Endodermal cell (in vitro differentiated cells): Measurements from ENCODE around the gene SMCO1. TPM values are rescaled to one million over a fixed set of nuclear protein-coding genes. Genes with fewer than 3 reads are reported as not detected.

ENCODE experiments used
- DNase-seq: peaks from one replicate; pipeline ENCODE4 v3.0.0-alpha.2; 2017
- H3K27ac ChIP-seq: 2 replicates; pipeline ENCODE4 v1.5.1; 2013; ENCODE audit warnings: mild to moderate bottlenecking, low read depth, low read length, moderate library complexity
- H3K27me3 ChIP-seq: 2 replicates; pipeline ENCODE4 v1.6.1; 2013; ENCODE audit warnings: mild to moderate bottlenecking, low read length, moderate library complexity; ENCODE audit not compliant: insufficient read depth, control insufficient read depth, poor library complexity, severe bottlenecking
- H3K36me3 ChIP-seq: 2 replicates; pipeline ENCODE4 v1.7.0; 2013; ENCODE audit warnings: mild to moderate bottlenecking, low read length, moderate library complexity; ENCODE audit not compliant: control insufficient read depth, insufficient read depth
- H3K4me1 ChIP-seq: one replicate; pipeline ENCODE4 v1.7.0; 2013; ENCODE audit warnings: low read length; ENCODE audit not compliant: control insufficient read depth, insufficient read depth
- H3K4me3 ChIP-seq: 2 replicates; pipeline ENCODE4 v1.5.1; 2013; ENCODE audit warnings: mild to moderate bottlenecking, low read length, moderate library complexity
- H3K9ac ChIP-seq: 2 replicates; pipeline ENCODE4 v1.6.1; 2013; ENCODE audit warnings: mild to moderate bottlenecking, low read length, moderate library complexity; ENCODE audit not compliant: poor library complexity, severe bottlenecking; ENCODE audit errors: extremely low read depth
- H3K9me3 ChIP-seq: 2 replicates; pipeline ENCODE4 v1.6.1; 2013; ENCODE audit warnings: mild to moderate bottlenecking, low read length, moderate library complexity; ENCODE audit not compliant: control insufficient read depth
- H3K27ac Mint-ChIP-seq: 2 replicates; pipeline ENCODE4 v1.8.0; 2020; ENCODE audit warnings: mixed read lengths
- H3K27me3 Mint-ChIP-seq: 2 replicates; pipeline ENCODE4 v1.8.0; 2021; ENCODE audit warnings: mild to moderate bottlenecking, mixed read lengths; ENCODE audit not compliant: insufficient read depth
- H3K36me3 Mint-ChIP-seq: 2 replicates; pipeline ENCODE4 v1.8.0; 2020; ENCODE audit warnings: low read depth, mixed read lengths
- H3K4me1 Mint-ChIP-seq: 2 replicates; pipeline ENCODE4 v1.8.0; 2020; ENCODE audit warnings: mixed read lengths
- H3K4me3 Mint-ChIP-seq: 2 replicates; pipeline ENCODE4 v1.8.0; 2020; ENCODE audit warnings: mild to moderate bottlenecking, moderate library complexity, mixed read lengths
- H3K9me3 Mint-ChIP-seq: 2 replicates; pipeline ENCODE4 v1.8.0; 2020; ENCODE audit warnings: mild to moderate bottlenecking, mixed read lengths
- CTCF ChIP-seq: fragments of 200-600 bp; sonication (generic); conservative IDR thresholded peaks from 2 replicates; pipeline ENCODE4 v1.5.0; 2021; ENCODE audit warnings: antibody characterized with exemption, mild to moderate bottlenecking
- WGBS, 2 experiments: methylation state at CpG; one replicate each; pipeline versions ENCODE4 v1.1.5 to v1.1.7; 2013; ENCODE audit warnings: missing lambda C conversion rate in 2 of 2, mixed read lengths in 1 of 2; ENCODE audit not compliant: insufficient coverage in 1 of 2, insufficient read length in 1 of 2; 5-methylcytosine and 5-hydroxymethylcytosine counted together
- total RNA-seq, 2 donors: library from RNA; stranded (reverse); fragmentation: NEBNext Ultra II Directional in 1 of 2; extraction: Animal tissue kit (Norgen Biotek cat#: 25700) in 1 of 2; gene quantifications; 2 replicates in 1 of 2; 3 replicates in 1 of 2; pipeline ENCODE4 v1.2.1, GENCODE V29; 2021

The SMCO1 gene
- total RNA-seq, 2 donors from 2014 or later = not detected

- no peak overlapping the region for H3K4me3 Mint-ChIP-seq
- peak; percentile 73 for TF ChIP-seq CTCF
- DNase-seq = peak; percentile 90
- H3K4me3 ChIP-seq = peak overlapping the region; percentile 19
- no peak overlapping the region for H3K27ac ChIP-seq
- H3K27ac Mint-ChIP-seq = no peak overlapping the region
- H3K27me3 Mint-ChIP-seq = peaks cover 2% of the 10 kb centered on the region
- no peaks in the 10 kb centered on the region for H3K36me3 ChIP-seq
- no peak overlapping the region for H3K9ac ChIP-seq
- H3K27me3 ChIP-seq = no peaks in the 10 kb centered on the region
- no peaks in the 10 kb centered on the region for H3K4me1 Mint-ChIP-seq
- 62 to 63% methylated on average over 8 to 12 of the region's 12 CpGs for WGBS, 2 experiments
- peaks cover 58% of the 10 kb centered on the region for H3K9me3 Mint-ChIP-seq
- no peaks in the 10 kb centered on the region for H3K4me1 ChIP-seq
- H3K36me3 Mint-ChIP-seq = peaks cover 4% of the 10 kb centered on the region
- H3K9me3 ChIP-seq = peaks cover 62% of the 10 kb centered on the region
These were observed 4.0 kb upstream of the SMCO1 start for GRCh38 chr3:196518966-196519717.

- no peak overlapping the region for H3K9ac ChIP-seq
- no peaks in the 10 kb centered on the region for H3K4me1 ChIP-seq
- no peak for DNase-seq
- H3K4me3 ChIP-seq = no peak overlapping the region
- Mint-ChIP-seq H3K9me3 (peaks cover 58% of the 10 kb centered on the region), H3K36me3 (peaks cover 4% of the 10 kb centered on the region), H3K27me3 (peaks cover 2% of the 10 kb centered on the region), H3K4me1 (no peaks in the 10 kb centered on the region), H3K4me3 (no peak overlapping the region), H3K27ac (no peak overlapping the region)
- H3K9me3 ChIP-seq = peaks cover 62% of the 10 kb centered on the region
- H3K27ac ChIP-seq = no peak overlapping the region
- H3K27me3 ChIP-seq = no peaks in the 10 kb centered on the region
- no peaks in the 10 kb centered on the region for H3K36me3 ChIP-seq
- WGBS, 2 experiments = 85 to 97% methylated on average over 2 of the region's 2 CpGs
- no peak for TF ChIP-seq CTCF
These were observed 2.8 kb upstream of the SMCO1 start for GRCh38 chr3:196517919-196518318.

GRCh38 chr3:196517162-196517800 lies 2.1 kb upstream of the SMCO1 start:
- Histone ChIP-seq H3K36me3 (no peaks in the 10 kb centered on the region), H3K4me1 (no peaks in the 10 kb centered on the region), H3K4me3 (no peak overlapping the region), H3K27ac (no peak overlapping the region), H3K27me3 (no peaks in the 10 kb centered on the region), H3K9ac (no peak overlapping the region), H3K9me3 (peaks cover 62% of the 10 kb centered on the region)
- peak; percentile 15 for TF ChIP-seq CTCF
- no peaks in the 10 kb centered on the region for H3K4me1 Mint-ChIP-seq
- H3K36me3 Mint-ChIP-seq = peaks cover 4% of the 10 kb centered on the region
- no peak overlapping the region for H3K27ac Mint-ChIP-seq
- WGBS, 2 experiments = 85% methylated on average over 1 of the region's 2 CpGs; no CpG with 5 or more reads in 1 of the 2 experiments
- H3K9me3 Mint-ChIP-seq = peaks cover 58% of the 10 kb centered on the region
- DNase-seq = no peak
- peaks cover 2% of the 10 kb centered on the region for H3K27me3 Mint-ChIP-seq
- H3K4me3 Mint-ChIP-seq = no peak overlapping the region
